ENCODE measurements around the gene SERPING1.

The SERPING1 gene

GRCh38 chr11:57645689-57646085, 48.2 kb downstream of the SERPING1 start:
- no peak overlapping the region for H3K4me3 ChIP-seq (ENCODE audit: insufficient read depth, low read length, poor library complexity, severe bottlenecking)
- no peaks in the 10 kb centered on the region for H3K79me2 ChIP-seq (ENCODE audit: insufficient read depth, low read length)
- no peaks in the 10 kb centered on the region for H4K20me1 ChIP-seq (ENCODE audit: low read depth, low read length)
- TF ChIP-seq CTCF (IDR thresholded peaks at IDR 0.05; ENCODE audit: insufficient read depth, low read length, poor library complexity, severe bottlenecking) (no peak), EZH2phosphoT487 (conservative IDR thresholded peaks at IDR 0.05; ENCODE audit: low read length) (no peak)
- no peaks in the 10 kb centered on the region for H3K27me3 ChIP-seq (ENCODE audit: low read length)
- no peaks in the 10 kb centered on the region for H3K9me3 ChIP-seq (ENCODE audit: insufficient read depth, low read length)
- no peak overlapping the region for H3K27ac ChIP-seq (ENCODE audit: low read depth, low read length)
- no peaks in the 10 kb centered on the region for H3F3A ChIP-seq (ENCODE audit: insufficient read depth)
- H2AFZ ChIP-seq (ENCODE audit: low read depth, low read length, severe bottlenecking) = no peak overlapping the region
- H3K9ac ChIP-seq (ENCODE audit: low read length) = no peak overlapping the region
- H3K36me3 ChIP-seq (ENCODE audit: low read length) = no peaks in the 10 kb centered on the region
- no peak overlapping the region for H3K4me2 ChIP-seq (ENCODE audit: low read depth, low read length, poor library complexity, severe bottlenecking)
- H3K9me2 ChIP-seq (replicated peaks; ENCODE audit: insufficient read depth, low read length) = no peaks in the 10 kb centered on the region

GRCh38 chr11:57646194-57646798, 48.8 kb downstream of the SERPING1 start:
- H3K36me3 ChIP-seq (ENCODE audit: low read length) = no peaks in the 10 kb centered on the region
- no peak overlapping the region for H3K4me2 ChIP-seq (ENCODE audit: low read depth, low read length, poor library complexity, severe bottlenecking)
- H3K79me2 ChIP-seq (ENCODE audit: insufficient read depth, low read length) = no peaks in the 10 kb centered on the region
- no peaks in the 10 kb centered on the region for H3F3A ChIP-seq (ENCODE audit: insufficient read depth)
- no peak overlapping the region for H3K9ac ChIP-seq (ENCODE audit: low read length)
- no peak overlapping the region for H3K27ac ChIP-seq (ENCODE audit: low read depth, low read length)
- H3K9me2 ChIP-seq (replicated peaks; ENCODE audit: insufficient read depth, low read length) = no peaks in the 10 kb centered on the region
- H3K9me3 ChIP-seq (ENCODE audit: insufficient read depth, low read length) = no peaks in the 10 kb centered on the region
- no peaks in the 10 kb centered on the region for H3K27me3 ChIP-seq (ENCODE audit: low read length)
- TF ChIP-seq CTCF (IDR thresholded peaks at IDR 0.05; ENCODE audit: insufficient read depth, low read length, poor library complexity, severe bottlenecking) = no peak
- no peak for TF ChIP-seq EZH2phosphoT487 (conservative IDR thresholded peaks at IDR 0.05; ENCODE audit: low read length)
- no peak overlapping the region for H3K4me3 ChIP-seq (ENCODE audit: insufficient read depth, low read length, poor library complexity, severe bottlenecking)
- H2AFZ ChIP-seq (ENCODE audit: low read depth, low read length, severe bottlenecking) = no peak overlapping the region
- no peaks in the 10 kb centered on the region for H4K20me1 ChIP-seq (ENCODE audit: low read depth, low read length)

GRCh38 chr11:57646799-57647303, 49.4 kb downstream of the SERPING1 start:
- TF ChIP-seq CTCF (IDR thresholded peaks at IDR 0.05; ENCODE audit: insufficient read depth, low read length, poor library complexity, severe bottlenecking) (no peak), EZH2phosphoT487 (conservative IDR thresholded peaks at IDR 0.05; ENCODE audit: low read length) (no peak)
- Histone ChIP-seq H4K20me1 (ENCODE audit: low read depth, low read length) (no peaks in the 10 kb centered on the region), H3K9ac (ENCODE audit: low read length) (no peak overlapping the region), H3K79me2 (ENCODE audit: insufficient read depth, low read length) (no peaks in the 10 kb centered on the region), H3K27me3 (ENCODE audit: low read length) (no peaks in the 10 kb centered on the region), H3K36me3 (ENCODE audit: low read length) (no peaks in the 10 kb centered on the region), H2AFZ (ENCODE audit: low read depth, low read length, severe bottlenecking) (no peak overlapping the region), H3K4me3 (ENCODE audit: insufficient read depth, low read length, poor library complexity, severe bottlenecking) (no peak overlapping the region), H3K4me2 (ENCODE audit: low read depth, low read length, poor library complexity, severe bottlenecking) (no peak overlapping the region), H3F3A (ENCODE audit: insufficient read depth) (no peaks in the 10 kb centered on the region), H3K27ac (ENCODE audit: low read depth, low read length) (no peak overlapping the region), H3K9me2 (replicated peaks; ENCODE audit: insufficient read depth, low read length) (no peaks in the 10 kb centered on the region), H3K9me3 (ENCODE audit: insufficient read depth, low read length) (no peaks in the 10 kb centered on the region)

All from SU-DHL-6 (cell line).